GM12891 (cell line): ENCODE measurements around the gene TGFB3.

Experiments used
- POLR2A ChIP-seq: IDR thresholded peaks from 2 replicates; pipeline ENCODE4 v1.6.1; 2011; ENCODE audit warnings: low read depth, low read length, control low read depth
- POLR2AphosphoS5 ChIP-seq: IDR thresholded peaks from 2 replicates; pipeline ENCODE4 v1.6.1; 2011; ENCODE audit warnings: low read depth, low read length, control low read depth
- SPI1 ChIP-seq: IDR thresholded peaks from 2 replicates; pipeline ENCODE4 v1.6.1; 2011; ENCODE audit warnings: low read depth, low read length, control low read depth
- TAF1 ChIP-seq: IDR thresholded peaks from 2 replicates; pipeline ENCODE4 v1.6.1; 2011; ENCODE audit warnings: low read depth, low read length, control low read depth

GRCh38 chr14:75984674-75985073 lies 2.9 kb upstream of the TGFB3 start:
- TF ChIP-seq POLR2A (no peak), TAF1 (no peak), POLR2AphosphoS5 (no peak), SPI1 (no peak)
